Activated T-cell treated with anti-CD3 and anti-CD28 coated beads, Interleukin-2, amount 50 U/mL, for 72 hours (primary cell): Measurements from ENCODE around the gene S1PR3. TPM values are rescaled to one million over a fixed set of nuclear protein-coding genes. Genes with fewer than 3 reads are reported as not detected.

Experiments used
- ATAC-seq, 2 donors: fragments of 150-1000 bp; cut with Tn5 transposase; replicated peaks in 1 of 2; 2 replicates each; pipeline ENCODE4 v1.10.0; 2021; ENCODE audit warnings: moderate library complexity in 2 of 2, mild to moderate bottlenecking in 1 of 2
- DNase-seq, 2 donors: peaks; one replicate each; pipeline ENCODE4 v3.0.0; 2021 to 2022; ENCODE audit warnings: mixed read lengths in 1 of 2
- H3K27ac Mint-ChIP-seq: one replicate; pipeline ENCODE4 v1.8.0; 2022; ENCODE audit warnings: mild to moderate bottlenecking, moderate library complexity, mixed read lengths
- H3K27me3 Mint-ChIP-seq: one replicate; pipeline ENCODE4 v1.8.0; 2022; ENCODE audit warnings: low read depth, mixed read lengths
- H3K36me3 Mint-ChIP-seq, 2 donors: one replicate each; pipeline ENCODE4 v1.8.0; 2022; ENCODE audit warnings: mixed read lengths in 2 of 2, mild to moderate bottlenecking in 1 of 2; ENCODE audit not compliant: insufficient read depth in 2 of 2
- H3K4me1 Mint-ChIP-seq: one replicate; pipeline ENCODE4 v1.8.0; 2022; ENCODE audit warnings: low read depth, mixed read lengths
- H3K4me3 Mint-ChIP-seq, 2 donors: one replicate each; pipeline ENCODE4 v1.8.0; 2022; ENCODE audit warnings: mild to moderate bottlenecking in 2 of 2, mixed read lengths in 2 of 2, moderate library complexity in 2 of 2
- H3K9me3 Mint-ChIP-seq, 2 donors: one replicate each; pipeline ENCODE4 v1.8.0; 2022; ENCODE audit warnings: mixed read lengths in 2 of 2
- total RNA-seq, 2 donors: library from RNA; stranded (reverse); gene quantifications; one replicate each; pipeline ENCODE4 v1.2.3, GENCODE V29; 2022

S1PR3 gene
- total RNA-seq, 2 donors from 2014 or later = 0.48 to 0.76 TPM

- no peak overlapping the region for H3K4me3 Mint-ChIP-seq
- H3K27ac Mint-ChIP-seq = no peak overlapping the region
- DNase-seq (no peak), ATAC-seq (no peak)
- no peaks in the 10 kb centered on the region for H3K36me3 Mint-ChIP-seq
- no peaks in the 10 kb centered on the region for H3K4me1 Mint-ChIP-seq
- H3K27me3 Mint-ChIP-seq = peaks cover 15% of the 10 kb centered on the region
- no peaks in the 10 kb centered on the region for H3K9me3 Mint-ChIP-seq
Measured at GRCh38 chr9:89010056-89010455, 18.8 kb downstream of the S1PR3 start.

- Mint-ChIP-seq H3K4me3 (no peak overlapping the region), H3K27me3 (peaks cover 15% of the 10 kb centered on the region), H3K9me3 (no peaks in the 10 kb centered on the region), H3K4me1 (no peaks in the 10 kb centered on the region), H3K36me3 (no peaks in the 10 kb centered on the region), H3K27ac (no peak overlapping the region)
- no peak for DNase-seq
- ATAC-seq = no peak
Measured at GRCh38 chr9:89010526-89011111, 19.4 kb downstream of the S1PR3 start.

- no peaks in the 10 kb centered on the region for H3K9me3 Mint-ChIP-seq
- DNase-seq (no peak), ATAC-seq (no peak)
- no peak overlapping the region for H3K27ac Mint-ChIP-seq
- no peaks in the 10 kb centered on the region for H3K4me1 Mint-ChIP-seq
- H3K36me3 Mint-ChIP-seq = no peaks in the 10 kb centered on the region
- H3K4me3 Mint-ChIP-seq = no peak overlapping the region
- H3K27me3 Mint-ChIP-seq = peaks cover 14% of the 10 kb centered on the region
Measured at GRCh38 chr9:89011683-89012082, 20.4 kb downstream of the S1PR3 start.

GRCh38 chr9:89012294-89013042 lies 21.2 kb downstream of the S1PR3 start:
- Mint-ChIP-seq H3K4me1 (no peaks in the 10 kb centered on the region), H3K27ac (no peak overlapping the region)
- DNase-seq = no peak

GRCh38 chr9:89013660-89014059 lies 22.4 kb downstream of the S1PR3 start:
- ATAC-seq (no peak), DNase-seq (no peak)
- Mint-ChIP-seq H3K27me3 (peaks cover 23% of the 10 kb centered on the region), H3K4me3 (no peak overlapping the region), H3K27ac (no peak overlapping the region), H3K36me3 (no peaks in the 10 kb centered on the region), H3K4me1 (no peaks in the 10 kb centered on the region), H3K9me3 (no peaks in the 10 kb centered on the region)

More at GRCh38 chr9:89012294-89013042, 21.2 kb downstream of the S1PR3 start:
- Mint-ChIP-seq H3K4me3 (no peak overlapping the region), H3K36me3 (no peaks in the 10 kb centered on the region), H3K9me3 (no peaks in the 10 kb centered on the region), H3K27me3 (peaks cover 19% of the 10 kb centered on the region)
- no peak for ATAC-seq

- Mint-ChIP-seq H3K27ac (no peak overlapping the region), H3K4me1 (no peaks in the 10 kb centered on the region), H3K4me3 (no peak overlapping the region), H3K27me3 (peaks cover 20% of the 10 kb centered on the region), H3K36me3 (no peaks in the 10 kb centered on the region), H3K9me3 (no peaks in the 10 kb centered on the region)
- no peak for ATAC-seq
- DNase-seq = no peak
Measured at GRCh38 chr9:89014153-89014552, 22.9 kb downstream of the S1PR3 start.

GRCh38 chr9:89015336-89015735 lies 24.1 kb downstream of the S1PR3 start:
- Mint-ChIP-seq H3K9me3 (no peaks in the 10 kb centered on the region), H3K27ac (no peak overlapping the region), H3K4me1 (no peaks in the 10 kb centered on the region), H3K4me3 (no peak overlapping the region), H3K27me3 (peaks cover 20% of the 10 kb centered on the region), H3K36me3 (no peaks in the 10 kb centered on the region)
- DNase-seq (no peak), ATAC-seq (no peak)

GRCh38 chr9:89020754-89021153 lies 29.5 kb downstream of the S1PR3 start:
- Mint-ChIP-seq H3K36me3 (no peaks in the 10 kb centered on the region), H3K4me1 (no peaks in the 10 kb centered on the region)
- ATAC-seq = no peak

GRCh38 chr9:89021154-89021803 lies 30.0 kb downstream of the S1PR3 start:
- no peak overlapping the region for H3K27ac Mint-ChIP-seq
- H3K4me3 Mint-ChIP-seq = no peak overlapping the region
- H3K36me3 Mint-ChIP-seq = no peaks in the 10 kb centered on the region
- H3K4me1 Mint-ChIP-seq = no peaks in the 10 kb centered on the region
- peaks cover 18% of the 10 kb centered on the region for H3K27me3 Mint-ChIP-seq
- no peak for DNase-seq
- no peaks in the 10 kb centered on the region for H3K9me3 Mint-ChIP-seq
- no peak for ATAC-seq

More at GRCh38 chr9:89020754-89021153, 29.5 kb downstream of the S1PR3 start:
- Mint-ChIP-seq H3K27me3 (peaks cover 21% of the 10 kb centered on the region), H3K4me3 (no peak overlapping the region), H3K27ac (no peak overlapping the region), H3K9me3 (no peaks in the 10 kb centered on the region)
- DNase-seq = no peak

GRCh38 chr9:89022001-89022759 lies 30.9 kb downstream of the S1PR3 start:
- Mint-ChIP-seq H3K4me3 (no peak overlapping the region), H3K36me3 (no peaks in the 10 kb centered on the region), H3K9me3 (no peaks in the 10 kb centered on the region), H3K27me3 (peaks cover 16% of the 10 kb centered on the region), H3K27ac (no peak overlapping the region), H3K4me1 (no peaks in the 10 kb centered on the region)
- DNase-seq (no peak), ATAC-seq (no peak)

- H3K4me3 Mint-ChIP-seq = no peak overlapping the region
- no peak for DNase-seq
- H3K36me3 Mint-ChIP-seq = no peaks in the 10 kb centered on the region
- no peak overlapping the region for H3K27ac Mint-ChIP-seq
- no peaks in the 10 kb centered on the region for H3K4me1 Mint-ChIP-seq
- ATAC-seq = no peak
- peaks cover 0 to 2% of the 10 kb centered on the region in 2 donors for H3K9me3 Mint-ChIP-seq
- H3K27me3 Mint-ChIP-seq = peaks cover 16% of the 10 kb centered on the region
Measured at GRCh38 chr9:89022902-89023301, 31.6 kb downstream of the S1PR3 start.

GRCh38 chr9:89023740-89024139 lies 32.5 kb downstream of the S1PR3 start:
- no peaks in the 10 kb centered on the region for H3K36me3 Mint-ChIP-seq
- no peak overlapping the region for H3K27ac Mint-ChIP-seq
- DNase-seq (no peak), ATAC-seq (no peak)
- H3K4me3 Mint-ChIP-seq = no peak overlapping the region
- no peaks in the 10 kb centered on the region for H3K4me1 Mint-ChIP-seq
- peaks cover 0 to 4% of the 10 kb centered on the region in 2 donors for H3K9me3 Mint-ChIP-seq
- H3K27me3 Mint-ChIP-seq = peaks cover 18% of the 10 kb centered on the region

GRCh38 chr9:89024727-89025126 lies 33.5 kb downstream of the S1PR3 start:
- ATAC-seq (no peak), DNase-seq (no peak)
- Mint-ChIP-seq H3K9me3 (peaks cover 4% of the 10 kb centered on the region in 2 donors), H3K27me3 (peaks cover 18% of the 10 kb centered on the region), H3K36me3 (peaks cover 3 to 6% of the 10 kb centered on the region in 2 donors), H3K27ac (no peak overlapping the region), H3K4me3 (no peak overlapping the region), H3K4me1 (no peaks in the 10 kb centered on the region)
